Keratinocyte (primary cell): ENCODE measurements around the gene CD300C.

Experiments
- CTCF ChIP-seq, 3 experiments: IDR thresholded peaks in 1 of 3; conservative IDR thresholded peaks in 1 of 3; optimal IDR thresholded peaks in 1 of 3; 2 replicates in 2 of 3; 3 replicates in 1 of 3; pipeline versions ENCODE3 to v1.5.1; 2011; ENCODE audit warnings: low read length in 3 of 3, mild to moderate bottlenecking in 3 of 3, moderate library complexity in 2 of 3, control low read depth in 1 of 3, inconsistent platforms in 1 of 3; ENCODE audit not compliant: insufficient read depth in 2 of 3; ENCODE audit errors: extremely low read depth in 1 of 3
- EZH2 ChIP-seq: IDR thresholded peaks from one replicate; pipeline ENCODE4 v1.6.1; 2012; ENCODE audit warnings: inconsistent platforms, mild to moderate bottlenecking, low read length, moderate library complexity

- TF ChIP-seq CTCF (optimal IDR thresholded peaks at IDR 0.05 in 1 of 3, IDR thresholded peaks at IDR 0.05 in 1 of 3, conservative IDR thresholded peaks at IDR 0.05 in 1 of 3; ENCODE audit: extremely low read depth in 1 of 3, insufficient read depth in 2 of 3, low read length in 3 of 3) (no peak), EZH2 (no peak)
Measured at GRCh38 chr17:74542166-74542565, 3.7 kb downstream of the CD300C start.
